ENCODE data around the gene IRGQ.

DNA sequence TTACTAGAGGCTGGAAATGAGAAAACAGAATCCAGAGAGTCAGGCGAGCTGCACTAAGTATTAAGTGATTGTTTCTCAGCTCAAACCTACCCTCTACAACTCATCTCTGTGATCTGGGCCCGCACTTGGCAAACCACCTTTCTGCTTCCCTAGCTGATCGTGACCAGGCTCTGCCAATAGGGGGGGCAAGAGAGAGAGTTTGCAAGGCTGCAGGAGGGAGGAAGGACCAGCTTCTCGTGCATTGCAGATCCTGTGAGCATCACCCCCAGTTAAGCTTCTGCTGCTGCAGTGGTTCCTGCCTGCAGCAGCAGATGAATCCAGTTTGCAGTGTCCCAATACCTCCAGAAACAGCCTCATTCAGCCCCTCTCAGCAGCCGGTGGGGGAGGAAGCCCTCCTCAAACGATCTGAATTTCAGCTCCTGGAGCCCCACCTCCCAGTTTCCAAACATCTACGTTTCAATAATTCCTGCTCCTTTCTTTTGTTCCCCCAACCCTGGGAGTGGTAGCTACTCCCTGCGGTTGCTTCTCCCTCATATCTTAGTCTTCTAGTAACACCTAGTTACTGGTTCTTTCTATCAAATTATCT, 40.7 kb downstream of the IRGQ start:
- TF ChIP-seq, protein P1, sequence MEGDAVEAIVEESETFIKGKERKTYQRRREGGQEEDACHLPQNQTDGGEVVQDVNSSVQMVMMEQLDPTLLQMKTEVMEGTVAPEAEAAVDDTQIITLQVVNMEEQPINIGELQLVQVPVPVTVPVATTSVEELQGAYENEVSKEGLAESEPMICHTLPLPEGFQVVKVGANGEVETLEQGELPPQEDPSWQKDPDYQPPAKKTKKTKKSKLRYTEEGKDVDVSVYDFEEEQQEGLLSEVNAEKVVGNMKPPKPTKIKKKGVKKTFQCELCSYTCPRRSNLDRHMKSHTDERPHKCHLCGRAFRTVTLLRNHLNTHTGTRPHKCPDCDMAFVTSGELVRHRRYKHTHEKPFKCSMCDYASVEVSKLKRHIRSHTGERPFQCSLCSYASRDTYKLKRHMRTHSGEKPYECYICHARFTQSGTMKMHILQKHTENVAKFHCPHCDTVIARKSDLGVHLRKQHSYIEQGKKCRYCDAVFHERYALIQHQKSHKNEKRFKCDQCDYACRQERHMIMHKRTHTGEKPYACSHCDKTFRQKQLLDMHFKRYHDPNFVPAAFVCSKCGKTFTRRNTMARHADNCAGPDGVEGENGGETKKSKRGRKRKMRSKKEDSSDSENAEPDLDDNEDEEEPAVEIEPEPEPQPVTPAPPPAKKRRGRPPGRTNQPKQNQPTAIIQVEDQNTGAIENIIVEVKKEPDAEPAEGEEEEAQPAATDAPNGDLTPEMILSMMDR (conservative IDR thresholded peaks at IDR 0.05; ENCODE audit: low read depth in 2 of 2) = peak; percentile 85 to 89
- TF ChIP-seq, protein P2, sequence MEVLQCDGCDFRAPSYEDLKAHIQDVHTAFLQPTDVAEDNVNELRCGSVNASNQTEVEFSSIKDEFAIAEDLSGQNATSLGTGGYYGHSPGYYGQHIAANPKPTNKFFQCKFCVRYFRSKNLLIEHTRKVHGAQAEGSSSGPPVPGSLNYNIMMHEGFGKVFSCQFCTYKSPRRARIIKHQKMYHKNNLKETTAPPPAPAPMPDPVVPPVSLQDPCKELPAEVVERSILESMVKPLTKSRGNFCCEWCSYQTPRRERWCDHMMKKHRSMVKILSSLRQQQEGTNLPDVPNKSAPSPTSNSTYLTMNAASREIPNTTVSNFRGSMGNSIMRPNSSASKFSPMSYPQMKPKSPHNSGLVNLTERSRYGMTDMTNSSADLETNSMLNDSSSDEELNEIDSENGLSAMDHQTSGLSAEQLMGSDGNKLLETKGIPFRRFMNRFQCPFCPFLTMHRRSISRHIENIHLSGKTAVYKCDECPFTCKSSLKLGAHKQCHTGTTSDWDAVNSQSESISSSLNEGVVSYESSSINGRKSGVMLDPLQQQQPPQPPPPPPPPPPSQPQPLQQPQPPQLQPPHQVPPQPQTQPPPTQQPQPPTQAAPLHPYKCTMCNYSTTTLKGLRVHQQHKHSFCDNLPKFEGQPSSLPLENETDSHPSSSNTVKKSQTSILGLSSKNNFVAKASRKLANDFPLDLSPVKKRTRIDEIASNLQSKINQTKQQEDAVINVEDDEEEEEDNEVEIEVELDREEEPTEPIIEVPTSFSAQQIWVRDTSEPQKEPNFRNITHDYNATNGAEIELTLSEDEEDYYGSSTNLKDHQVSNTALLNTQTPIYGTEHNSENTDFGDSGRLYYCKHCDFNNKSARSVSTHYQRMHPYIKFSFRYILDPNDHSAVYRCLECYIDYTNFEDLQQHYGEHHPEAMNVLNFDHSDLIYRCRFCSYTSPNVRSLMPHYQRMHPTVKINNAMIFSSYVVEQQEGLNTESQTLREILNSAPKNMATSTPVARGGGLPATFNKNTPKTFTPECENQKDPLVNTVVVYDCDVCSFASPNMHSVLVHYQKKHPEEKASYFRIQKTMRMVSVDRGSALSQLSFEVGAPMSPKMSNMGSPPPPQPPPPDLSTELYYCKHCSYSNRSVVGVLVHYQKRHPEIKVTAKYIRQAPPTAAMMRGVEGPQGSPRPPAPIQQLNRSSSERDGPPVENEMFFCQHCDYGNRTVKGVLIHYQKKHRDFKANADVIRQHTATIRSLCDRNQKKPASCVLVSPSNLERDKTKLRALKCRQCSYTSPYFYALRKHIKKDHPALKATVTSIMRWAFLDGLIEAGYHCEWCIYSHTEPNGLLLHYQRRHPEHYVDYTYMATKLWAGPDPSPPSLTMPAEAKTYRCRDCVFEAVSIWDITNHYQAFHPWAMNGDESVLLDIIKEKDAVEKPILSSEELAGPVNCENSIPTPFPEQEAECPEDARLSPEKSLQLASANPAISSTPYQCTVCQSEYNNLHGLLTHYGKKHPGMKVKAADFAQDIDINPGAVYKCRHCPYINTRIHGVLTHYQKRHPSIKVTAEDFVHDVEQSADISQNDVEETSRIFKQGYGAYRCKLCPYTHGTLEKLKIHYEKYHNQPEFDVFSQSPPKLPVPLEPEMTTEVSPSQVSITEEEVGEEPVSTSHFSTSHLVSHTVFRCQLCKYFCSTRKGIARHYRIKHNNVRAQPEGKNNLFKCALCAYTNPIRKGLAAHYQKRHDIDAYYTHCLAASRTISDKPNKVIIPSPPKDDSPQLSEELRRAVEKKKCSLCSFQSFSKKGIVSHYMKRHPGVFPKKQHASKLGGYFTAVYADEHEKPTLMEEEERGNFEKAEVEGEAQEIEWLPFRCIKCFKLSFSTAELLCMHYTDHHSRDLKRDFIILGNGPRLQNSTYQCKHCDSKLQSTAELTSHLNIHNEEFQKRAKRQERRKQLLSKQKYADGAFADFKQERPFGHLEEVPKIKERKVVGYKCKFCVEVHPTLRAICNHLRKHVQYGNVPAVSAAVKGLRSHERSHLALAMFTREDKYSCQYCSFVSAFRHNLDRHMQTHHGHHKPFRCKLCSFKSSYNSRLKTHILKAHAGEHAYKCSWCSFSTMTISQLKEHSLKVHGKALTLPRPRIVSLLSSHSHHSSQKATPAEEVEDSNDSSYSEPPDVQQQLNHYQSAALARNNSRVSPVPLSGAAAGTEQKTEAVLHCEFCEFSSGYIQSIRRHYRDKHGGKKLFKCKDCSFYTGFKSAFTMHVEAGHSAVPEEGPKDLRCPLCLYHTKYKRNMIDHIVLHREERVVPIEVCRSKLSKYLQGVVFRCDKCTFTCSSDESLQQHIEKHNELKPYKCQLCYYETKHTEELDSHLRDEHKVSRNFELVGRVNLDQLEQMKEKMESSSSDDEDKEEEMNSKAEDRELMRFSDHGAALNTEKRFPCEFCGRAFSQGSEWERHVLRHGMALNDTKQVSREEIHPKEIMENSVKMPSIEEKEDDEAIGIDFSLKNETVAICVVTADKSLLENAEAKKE (CRISPR knock-in tag; IDR thresholded peaks at IDR 0.05) = no peak
- TF ChIP-seq POLR2AphosphoS5 (IDR thresholded peaks at IDR 0.05; ENCODE audit: low read depth) = no peak
- TF ChIP-seq, protein P3, sequence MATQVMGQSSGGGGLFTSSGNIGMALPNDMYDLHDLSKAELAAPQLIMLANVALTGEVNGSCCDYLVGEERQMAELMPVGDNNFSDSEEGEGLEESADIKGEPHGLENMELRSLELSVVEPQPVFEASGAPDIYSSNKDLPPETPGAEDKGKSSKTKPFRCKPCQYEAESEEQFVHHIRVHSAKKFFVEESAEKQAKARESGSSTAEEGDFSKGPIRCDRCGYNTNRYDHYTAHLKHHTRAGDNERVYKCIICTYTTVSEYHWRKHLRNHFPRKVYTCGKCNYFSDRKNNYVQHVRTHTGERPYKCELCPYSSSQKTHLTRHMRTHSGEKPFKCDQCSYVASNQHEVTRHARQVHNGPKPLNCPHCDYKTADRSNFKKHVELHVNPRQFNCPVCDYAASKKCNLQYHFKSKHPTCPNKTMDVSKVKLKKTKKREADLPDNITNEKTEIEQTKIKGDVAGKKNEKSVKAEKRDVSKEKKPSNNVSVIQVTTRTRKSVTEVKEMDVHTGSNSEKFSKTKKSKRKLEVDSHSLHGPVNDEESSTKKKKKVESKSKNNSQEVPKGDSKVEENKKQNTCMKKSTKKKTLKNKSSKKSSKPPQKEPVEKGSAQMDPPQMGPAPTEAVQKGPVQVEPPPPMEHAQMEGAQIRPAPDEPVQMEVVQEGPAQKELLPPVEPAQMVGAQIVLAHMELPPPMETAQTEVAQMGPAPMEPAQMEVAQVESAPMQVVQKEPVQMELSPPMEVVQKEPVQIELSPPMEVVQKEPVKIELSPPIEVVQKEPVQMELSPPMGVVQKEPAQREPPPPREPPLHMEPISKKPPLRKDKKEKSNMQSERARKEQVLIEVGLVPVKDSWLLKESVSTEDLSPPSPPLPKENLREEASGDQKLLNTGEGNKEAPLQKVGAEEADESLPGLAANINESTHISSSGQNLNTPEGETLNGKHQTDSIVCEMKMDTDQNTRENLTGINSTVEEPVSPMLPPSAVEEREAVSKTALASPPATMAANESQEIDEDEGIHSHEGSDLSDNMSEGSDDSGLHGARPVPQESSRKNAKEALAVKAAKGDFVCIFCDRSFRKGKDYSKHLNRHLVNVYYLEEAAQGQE (IDR thresholded peaks at IDR 0.05; ENCODE audit: unreplicated experiment) = no peak
- TF ChIP-seq EZH2 (IDR thresholded peaks at IDR 0.05; ENCODE audit: low read depth, unreplicated experiment) = no peak
- TF ChIP-seq EZH2phosphoT487 (IDR thresholded peaks at IDR 0.05; ENCODE audit: unreplicated experiment) = no peak
